H9 (cell line): ENCODE measurements around the gene CDH23. TPM values are rescaled to one million over a fixed set of nuclear protein-coding genes. Genes with fewer than 3 reads are reported as not detected.

Source experiments
- DNase-seq: peaks from one replicate; pipeline ENCODE4 v3.0.0-alpha.2; 2017
- H2AFZ ChIP-seq: one replicate; pipeline ENCODE4 v1.6.1; 2013; ENCODE audit warnings: mild to moderate bottlenecking, low read length, control low read depth, moderate library complexity
- H2AK5ac ChIP-seq: 2 replicates; pipeline ENCODE4 v1.6.1; 2013; ENCODE audit warnings: low read length, control low read depth, mixed read lengths; ENCODE audit not compliant: insufficient read length
- H2BK120ac ChIP-seq: one replicate; pipeline ENCODE4 v1.6.1; 2013; ENCODE audit warnings: low read depth, mild to moderate bottlenecking, low read length, control low read depth, inconsistent platforms; ENCODE audit not compliant: poor library complexity, severe bottlenecking
- H2BK12ac ChIP-seq: 2 replicates; pipeline ENCODE4 v1.6.1; 2013; ENCODE audit warnings: low read length, control low read depth, mixed read lengths, low read depth; ENCODE audit not compliant: insufficient read length
- H2BK15ac ChIP-seq: 2 replicates; pipeline ENCODE4 v1.6.1; 2013; ENCODE audit warnings: low read depth, low read length, control low read depth
- H2BK20ac ChIP-seq: one replicate; pipeline ENCODE4 v1.6.1; 2013; ENCODE audit warnings: low read depth, mild to moderate bottlenecking, low read length, control low read depth, inconsistent platforms; ENCODE audit not compliant: poor library complexity, severe bottlenecking
- H2BK5ac ChIP-seq: 2 replicates; pipeline ENCODE4 v1.6.1; 2013; ENCODE audit warnings: low read length, control low read depth, mixed read lengths; ENCODE audit not compliant: insufficient read length
- H3K14ac ChIP-seq: 2 replicates; pipeline ENCODE4 v1.6.1; 2013; ENCODE audit warnings: low read length, control low read depth; ENCODE audit not compliant: insufficient read depth
- H3K18ac ChIP-seq: 2 replicates; pipeline ENCODE4 v1.6.1; 2013; ENCODE audit warnings: low read depth, mild to moderate bottlenecking, mixed read lengths, low read length, control low read depth; ENCODE audit not compliant: insufficient read length
- H3K23ac ChIP-seq: 2 replicates; pipeline ENCODE4 v1.6.1; 2013; ENCODE audit warnings: low read length, control low read depth, mixed read lengths, low read depth; ENCODE audit not compliant: insufficient read length
- H3K23me2 ChIP-seq: 2 replicates; pipeline ENCODE4 v1.6.1; 2013; ENCODE audit warnings: low read depth, mild to moderate bottlenecking, mixed read lengths, low read length, control low read depth; ENCODE audit not compliant: insufficient read length, poor library complexity, severe bottlenecking
- H3K27ac ChIP-seq: 2 replicates; pipeline ENCODE4 v1.5.1; 2013; ENCODE audit warnings: low read length, control low read depth, mixed read lengths, low read depth; ENCODE audit not compliant: insufficient read length
- H3K27me3 ChIP-seq: 2 replicates; pipeline ENCODE4 v1.6.1; 2013; ENCODE audit warnings: low read length, control low read depth, inconsistent platforms; ENCODE audit not compliant: insufficient read depth
- H3K4ac ChIP-seq: 2 replicates; pipeline ENCODE4 v1.6.1; 2013; ENCODE audit warnings: low read depth, mild to moderate bottlenecking, control low read depth, inconsistent platforms, low read length, moderate library complexity
- H3K4me1 ChIP-seq: 2 replicates; pipeline ENCODE4 v1.6.1; 2013; ENCODE audit warnings: low read length, control low read depth, inconsistent platforms; ENCODE audit not compliant: insufficient read depth
- H3K4me2 ChIP-seq: 2 replicates; pipeline ENCODE4 v1.6.1; 2013; ENCODE audit warnings: low read length, control low read depth, mixed read lengths; ENCODE audit not compliant: insufficient read length, insufficient read depth
- H3K56ac ChIP-seq: 2 replicates; pipeline ENCODE4 v1.6.1; 2013; ENCODE audit warnings: low read depth, mild to moderate bottlenecking, mixed read lengths, low read length, control low read depth; ENCODE audit not compliant: insufficient read length
- H3K79me1 ChIP-seq: 2 replicates; pipeline ENCODE4 v1.6.1; 2013; ENCODE audit warnings: low read depth, mild to moderate bottlenecking, moderate library complexity, low read length, control low read depth, inconsistent platforms; ENCODE audit not compliant: insufficient read depth, poor library complexity, severe bottlenecking
- H3K79me2 ChIP-seq: 2 replicates; pipeline ENCODE4 v1.6.1; 2013; ENCODE audit warnings: low read length, control low read depth, inconsistent platforms; ENCODE audit not compliant: insufficient read depth
- H3K9ac ChIP-seq: 2 replicates; pipeline ENCODE4 v1.6.1; 2013; ENCODE audit warnings: low read length, control low read depth, mixed read lengths; ENCODE audit not compliant: insufficient read length; ENCODE audit errors: extremely low read depth
- H3K9me3 ChIP-seq: one replicate; pipeline ENCODE4 v1.6.1; 2013; ENCODE audit warnings: low read depth, low read length, inconsistent platforms; ENCODE audit not compliant: control insufficient read depth
- H3T11ph ChIP-seq: one replicate; pipeline ENCODE4 v1.6.1; 2013; ENCODE audit warnings: mild to moderate bottlenecking, low read length, control low read depth, inconsistent platforms
- H4K20me1 ChIP-seq: one replicate; pipeline ENCODE4 v1.6.1; 2013; ENCODE audit not compliant: control insufficient read depth, insufficient read length, insufficient read depth
- H4K5ac ChIP-seq: 2 replicates; pipeline ENCODE4 v1.6.1; 2013; ENCODE audit warnings: low read depth, mild to moderate bottlenecking, mixed read lengths, low read length, control low read depth; ENCODE audit not compliant: insufficient read length
- H4K8ac ChIP-seq: replicated peaks from 2 replicates; pipeline ENCODE4 v1.6.1; 2013; ENCODE audit warnings: low read length, control low read depth, mixed read lengths, low read depth; ENCODE audit not compliant: insufficient read length
- H4K91ac ChIP-seq: 2 replicates; pipeline ENCODE4 v1.6.1; 2013; ENCODE audit warnings: low read depth, mild to moderate bottlenecking, moderate library complexity, mixed read lengths, low read length, control low read depth; ENCODE audit not compliant: insufficient read length
- H3K27ac Mint-ChIP-seq, 3 experiments: 2 replicates in 2 of 3; 3 replicates in 1 of 3; pipeline ENCODE4 v1.8.0; 2020 to 2021; ENCODE audit warnings: mixed read lengths in 3 of 3, mild to moderate bottlenecking in 1 of 3, moderate library complexity in 1 of 3
- H3K27me3 Mint-ChIP-seq: 2 replicates; pipeline ENCODE4 v1.8.0; 2021; ENCODE audit warnings: low read depth, mild to moderate bottlenecking, moderate library complexity, mixed read lengths
- H3K36me3 Mint-ChIP-seq, 3 experiments: 2 replicates in 2 of 3; 3 replicates in 1 of 3; pipeline ENCODE4 v1.8.0; 2020 to 2021; ENCODE audit warnings: low read depth in 3 of 3, mixed read lengths in 3 of 3; ENCODE audit not compliant: insufficient read depth in 1 of 3
- H3K4me1 Mint-ChIP-seq, 2 experiments: 2 replicates each; pipeline ENCODE4 v1.8.0; 2020; ENCODE audit warnings: mixed read lengths in 2 of 2
- H3K4me3 Mint-ChIP-seq, 2 experiments: 2 replicates in 1 of 2; 3 replicates in 1 of 2; pipeline ENCODE4 v1.8.0; 2020 to 2021; ENCODE audit warnings: mild to moderate bottlenecking in 2 of 2, mixed read lengths in 2 of 2, moderate library complexity in 1 of 2
- H3K9me3 Mint-ChIP-seq, 2 experiments: 2 replicates in 1 of 2; 3 replicates in 1 of 2; pipeline ENCODE4 v1.8.0; 2020; ENCODE audit warnings: mild to moderate bottlenecking in 2 of 2, mixed read lengths in 2 of 2, moderate library complexity in 1 of 2
- WGBS: extraction: QIAGEN DNeasy Blood & Tissue Kit; methylation state at CpG from one replicate; pipeline ENCODE4 v1.1.7; 2013; ENCODE audit warnings: missing lambda C conversion rate, low lambda C conversion rate, mixed read lengths; ENCODE audit not compliant: insufficient read length; ENCODE audit errors: extremely low coverage; 5-methylcytosine and 5-hydroxymethylcytosine counted together
- total RNA-seq: library from RNA; stranded (reverse); gene quantifications from 2 replicates; pipeline ENCODE4 v1.2.1, GENCODE V29; 2021
- TF ChIP-seq, protein P1 (sequence below): fragments of 200-600 bp; sonication (generic); conservative IDR thresholded peaks from 3 replicates; pipeline ENCODE4 v1.8.0; 2021; ENCODE audit warnings: antibody characterized with exemption, mild to moderate bottlenecking

Gene CDH23
- total RNA-seq, 1 experiment from 2014 or later, result 2.1 TPM

DNA sequence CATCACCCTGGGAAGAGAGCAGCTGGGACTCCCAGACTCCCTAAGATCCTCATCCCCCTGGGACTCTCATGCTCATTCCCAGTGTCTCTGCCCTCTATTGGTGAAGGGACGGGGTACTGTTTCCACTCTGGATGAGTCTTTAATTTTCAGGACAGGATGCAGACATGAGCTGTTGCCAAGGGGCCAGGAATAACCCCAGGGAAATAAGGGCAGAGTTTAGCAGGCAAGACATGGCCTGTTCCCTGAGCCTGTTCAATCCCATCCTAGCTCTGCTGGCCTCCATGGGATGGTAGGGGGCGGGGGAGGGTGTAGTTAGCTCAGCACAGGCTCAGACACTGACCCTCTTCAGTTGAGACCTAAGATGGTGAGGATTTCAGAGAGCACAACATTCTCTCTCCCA lies 308.9 kb downstream of the CDH23 start:
- Mint-ChIP-seq H3K36me3 (no peaks in the 10 kb centered on the region), H3K27me3 (peaks cover 14% of the 10 kb centered on the region), H3K4me3 (no peak overlapping the region), H3K27ac (no peak overlapping the region), H3K9me3 (no peaks in the 10 kb centered on the region), H3K4me1 (peaks cover 8 to 15% of the 10 kb centered on the region in 2 experiments)
- TF ChIP-seq, protein P1, sequence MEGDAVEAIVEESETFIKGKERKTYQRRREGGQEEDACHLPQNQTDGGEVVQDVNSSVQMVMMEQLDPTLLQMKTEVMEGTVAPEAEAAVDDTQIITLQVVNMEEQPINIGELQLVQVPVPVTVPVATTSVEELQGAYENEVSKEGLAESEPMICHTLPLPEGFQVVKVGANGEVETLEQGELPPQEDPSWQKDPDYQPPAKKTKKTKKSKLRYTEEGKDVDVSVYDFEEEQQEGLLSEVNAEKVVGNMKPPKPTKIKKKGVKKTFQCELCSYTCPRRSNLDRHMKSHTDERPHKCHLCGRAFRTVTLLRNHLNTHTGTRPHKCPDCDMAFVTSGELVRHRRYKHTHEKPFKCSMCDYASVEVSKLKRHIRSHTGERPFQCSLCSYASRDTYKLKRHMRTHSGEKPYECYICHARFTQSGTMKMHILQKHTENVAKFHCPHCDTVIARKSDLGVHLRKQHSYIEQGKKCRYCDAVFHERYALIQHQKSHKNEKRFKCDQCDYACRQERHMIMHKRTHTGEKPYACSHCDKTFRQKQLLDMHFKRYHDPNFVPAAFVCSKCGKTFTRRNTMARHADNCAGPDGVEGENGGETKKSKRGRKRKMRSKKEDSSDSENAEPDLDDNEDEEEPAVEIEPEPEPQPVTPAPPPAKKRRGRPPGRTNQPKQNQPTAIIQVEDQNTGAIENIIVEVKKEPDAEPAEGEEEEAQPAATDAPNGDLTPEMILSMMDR, result no peak
- no peak overlapping the region for H4K5ac ChIP-seq
- no peak overlapping the region for H3K27ac ChIP-seq
- no peak for DNase-seq
- H3K4ac ChIP-seq, result no peak overlapping the region
- no peak overlapping the region for H3K23ac ChIP-seq
- no CpG with 5 or more reads among the region's 2 CpGs for WGBS
- H2BK15ac ChIP-seq, result no peak overlapping the region
- H4K8ac ChIP-seq, result no peak overlapping the region
- no peaks in the 10 kb centered on the region for H3K79me1 ChIP-seq
- H3K4me2 ChIP-seq, result no peak overlapping the region
- no peak overlapping the region for H2BK120ac ChIP-seq
- H3K9me3 ChIP-seq, result no peaks in the 10 kb centered on the region
- H3K18ac ChIP-seq, result no peak overlapping the region
- H2AK5ac ChIP-seq, result no peak overlapping the region
- no peak overlapping the region for H4K91ac ChIP-seq
- H3K4me1 ChIP-seq, result no peaks in the 10 kb centered on the region
- H3K14ac ChIP-seq, result no peak overlapping the region
- H2BK12ac ChIP-seq, result no peak overlapping the region
- H3T11ph ChIP-seq, result no peak overlapping the region
- no peak overlapping the region for H2AFZ ChIP-seq
- no peaks in the 10 kb centered on the region for H4K20me1 ChIP-seq
- H3K79me2 ChIP-seq, result no peaks in the 10 kb centered on the region
- H3K9ac ChIP-seq, result no peak overlapping the region
- H3K23me2 ChIP-seq, result no peaks in the 10 kb centered on the region
- no peaks in the 10 kb centered on the region for H3K27me3 ChIP-seq
- H3K56ac ChIP-seq, result no peak overlapping the region
- no peak overlapping the region for H2BK20ac ChIP-seq
- H2BK5ac ChIP-seq, result no peak overlapping the region
